IPS-18c (cell line): Measurements from ENCODE around the gene PTGR2.
"Not testable (repeated sequence)": the region's sequence is repeated elsewhere in the genome, so short reads cannot be mapped to it uniquely, and the experiment has no call there.

Experiments used
- H3K4me3 ChIP-seq: 2 replicates; pipeline ENCODE4 v1.7.0; 2013; ENCODE audit warnings: low read depth, mild to moderate bottlenecking, low read length, moderate library complexity; ENCODE audit not compliant: insufficient read depth
- H3K9me3 ChIP-seq: one replicate; pipeline ENCODE4 v1.6.1; 2013; ENCODE audit warnings: mild to moderate bottlenecking, low read length, moderate library complexity; ENCODE audit not compliant: control insufficient read depth, insufficient read depth

PTGR2 gene

GRCh38 chr14:73869754-73870153 is 18.1 kb downstream of the PTGR2 start:
- H3K9me3 ChIP-seq, result not testable (repeated sequence)

GRCh38 chr14:73870525-73871235 is 19.0 kb downstream of the PTGR2 start:
- Histone ChIP-seq H3K4me3 (no peak overlapping the region), H3K9me3 (no peaks in the 10 kb centered on the region)

More at GRCh38 chr14:73869754-73870153, 18.1 kb downstream of the PTGR2 start:
- H3K4me3 ChIP-seq, result not testable (repeated sequence)

GRCh38 chr14:73873660-73874059 is 22.0 kb downstream of the PTGR2 start:
- no peak overlapping the region for H3K4me3 ChIP-seq
- no peaks in the 10 kb centered on the region for H3K9me3 ChIP-seq

- H3K9me3 ChIP-seq, result no peaks in the 10 kb centered on the region
- no peak overlapping the region for H3K4me3 ChIP-seq
Measured at GRCh38 chr14:73877790-73878189, 26.2 kb downstream of the PTGR2 start.

- no peak overlapping the region for H3K4me3 ChIP-seq
Measured at GRCh38 chr14:73878436-73878835, 26.8 kb downstream of the PTGR2 start.

GRCh38 chr14:73879027-73879426 is 27.4 kb downstream of the PTGR2 start:
- no peaks in the 10 kb centered on the region for H3K9me3 ChIP-seq
- no peak overlapping the region for H3K4me3 ChIP-seq

More at GRCh38 chr14:73878436-73878835, 26.8 kb downstream of the PTGR2 start:
- H3K9me3 ChIP-seq, result no peaks in the 10 kb centered on the region

GRCh38 chr14:73884438-73885190 is 33.0 kb downstream of the PTGR2 start:
- Histone ChIP-seq H3K9me3 (no peaks in the 10 kb centered on the region), H3K4me3 (no peak overlapping the region)

- H3K4me3 ChIP-seq, result peak within 1 kb of the TSS; percentile 94
- no peaks in the 10 kb centered on the region for H3K9me3 ChIP-seq
Measured at GRCh38 chr14:73886449-73887317, 35.1 kb downstream of the PTGR2 start, which contains the start of gene ZNF410. ZNF410 (plus strand) TSS chr14:73886859; CDS start chr14:73892176, 5,317 bp downstream.

- no peaks in the 10 kb centered on the region for H3K9me3 ChIP-seq
- peak overlapping the region; percentile 94 for H3K4me3 ChIP-seq
Measured at GRCh38 chr14:73887318-73887616, 35.6 kb downstream of the PTGR2 start.

GRCh38 chr14:73887694-73888459 is 36.2 kb downstream of the PTGR2 start:
- Histone ChIP-seq H3K9me3 (no peaks in the 10 kb centered on the region), H3K4me3 (peak overlapping the region; percentile 94)

- Histone ChIP-seq H3K9me3 (no peaks in the 10 kb centered on the region), H3K4me3 (no peak overlapping the region)
Measured at GRCh38 chr14:73888460-73888725, 36.8 kb downstream of the PTGR2 start.

- no peaks in the 10 kb centered on the region for H3K9me3 ChIP-seq
- no peak overlapping the region for H3K4me3 ChIP-seq
Measured at GRCh38 chr14:73888971-73889370, 37.3 kb downstream of the PTGR2 start.

GRCh38 chr14:73889376-73889775 is 37.7 kb downstream of the PTGR2 start:
- H3K4me3 ChIP-seq, result no peak overlapping the region
- no peaks in the 10 kb centered on the region for H3K9me3 ChIP-seq

GRCh38 chr14:73894180-73894687 is 42.6 kb downstream of the PTGR2 start:
- not testable (repeated sequence) for H3K9me3 ChIP-seq, H3K4me3 ChIP-seq

- Histone ChIP-seq H3K9me3 (no peaks in the 10 kb centered on the region), H3K4me3 (no peak overlapping the region)
Measured at GRCh38 chr14:73895939-73896338, 44.3 kb downstream of the PTGR2 start.

- Histone ChIP-seq H3K9me3 (no peaks in the 10 kb centered on the region), H3K4me3 (no peak overlapping the region)
Measured at GRCh38 chr14:73896521-73896920, 44.9 kb downstream of the PTGR2 start.

- Histone ChIP-seq H3K4me3 (no peak overlapping the region), H3K9me3 (no peaks in the 10 kb centered on the region)
Measured at GRCh38 chr14:73903028-73903427, 51.4 kb downstream of the PTGR2 start.
